NCI-H2171 treated with DMSO at 0.1 percent for 48 hours (cell line): Measurements from ENCODE around the gene ZNF620.
"Not testable (repeated sequence)": the region's sequence is repeated elsewhere in the genome, so short reads cannot be mapped to it uniquely, and the experiment has no call there.

ENCODE experiments used
- DNase-seq: peaks from one replicate; lab custom pipeline; 2025; lab: John Stamatoyannopoulos, UW

Gene ZNF620

GRCh38 chr3:40505599-40506462, at the start of gene ZNF620:
TSS of gene ZNF620 (plus strand) at chr3:40506039. CDS start at chr3:40506353, 314 bp downstream.
- DNase-seq = peak; percentile 84

GRCh38 chr3:40456279-40456939, 49.4 kb upstream of the ZNF620 start:
- no peak for DNase-seq

GRCh38 chr3:40456940-40457823, 48.7 kb upstream of the ZNF620 start, which contains the start of gene RPL14:
TSS of gene RPL14 (plus strand) at chr3:40457339. CDS start at chr3:40457472, 133 bp downstream.
- DNase-seq = peak; percentile 79

GRCh38 chr3:40458473-40458872, 47.4 kb upstream of the ZNF620 start:
- no peak for DNase-seq

GRCh38 chr3:40460481-40460880, 45.4 kb upstream of the ZNF620 start:
- DNase-seq = not testable (repeated sequence)

- DNase-seq = no peak
Measured at GRCh38 chr3:40461161-40461560, 44.7 kb upstream of the ZNF620 start.

- DNase-seq = not testable (repeated sequence)
Measured at GRCh38 chr3:40462838-40463237, 43.0 kb upstream of the ZNF620 start.

- no peak for DNase-seq
Measured at GRCh38 chr3:40463579-40463978, 42.3 kb upstream of the ZNF620 start.

GRCh38 chr3:40464339-40465110, 41.3 kb upstream of the ZNF620 start:
- DNase-seq = no peak

- no peak for DNase-seq
Measured at GRCh38 chr3:40465111-40465407, 40.8 kb upstream of the ZNF620 start.

GRCh38 chr3:40465456-40465855, 40.4 kb upstream of the ZNF620 start:
- no peak for DNase-seq

GRCh38 chr3:40468018-40468417, 37.8 kb upstream of the ZNF620 start:
- DNase-seq = no peak

GRCh38 chr3:40470701-40471100, 35.1 kb upstream of the ZNF620 start:
- DNase-seq = no peak

- DNase-seq = peak; percentile 35
Measured at GRCh38 chr3:40476478-40477470, 29.1 kb upstream of the ZNF620 start, which contains the start of gene ZNF619. TSS of gene ZNF619 (plus strand) at chr3:40477122. CDS start at chr3:40477980, 858 bp downstream.

GRCh38 chr3:40477666-40478065, 28.2 kb upstream of the ZNF620 start:
- DNase-seq = no peak

- no peak for DNase-seq
Measured at GRCh38 chr3:40487172-40487571, 18.7 kb upstream of the ZNF620 start.

- DNase-seq = no peak
Measured at GRCh38 chr3:40490916-40491315, 14.9 kb upstream of the ZNF620 start.

GRCh38 chr3:40494698-40495097, 11.1 kb upstream of the ZNF620 start:
- no peak for DNase-seq

- DNase-seq = no peak
Measured at GRCh38 chr3:40497288-40497687, 8.6 kb upstream of the ZNF620 start.

GRCh38 chr3:40499952-40500351, 5.9 kb upstream of the ZNF620 start:
- no peak for DNase-seq
